22Rv1 (cell line): ENCODE data around the gene ZNF524.

Source experiments
- H3K27ac ChIP-seq: fragments of 450-650 bp; 2 replicates; pipeline ENCODE4 v1.5.1; 2017
- CTCF ChIP-seq: fragments of 450-650 bp; IDR thresholded peaks from 2 replicates; pipeline ENCODE4 v1.5.1; 2017; ENCODE audit warnings: mild to moderate bottlenecking
- ZFX ChIP-seq: fragments of 450-650 bp; IDR thresholded peaks from 2 replicates; pipeline ENCODE4 v1.6.1; 2017; ENCODE audit warnings: antibody characterized with exemption, borderline replicate concordance

ZNF524 gene

GRCh38 chr19:55616395-55616875 lies 16.3 kb downstream of the ZNF524 start:
- no peak for TF ChIP-seq ZFX
- no peak for TF ChIP-seq CTCF
- no peak overlapping the region for H3K27ac ChIP-seq

- H3K27ac ChIP-seq: no peak overlapping the region
- TF ChIP-seq CTCF: no peak
- no peak for TF ChIP-seq ZFX
Observed at GRCh38 chr19:55617426-55617825, 17.3 kb downstream of the ZNF524 start.

- TF ChIP-seq CTCF (no peak), ZFX (no peak)
- H3K27ac ChIP-seq: peak overlapping the region; percentile 33
Observed at GRCh38 chr19:55618426-55618825, 18.3 kb downstream of the ZNF524 start.

GRCh38 chr19:55619286-55619685 lies 19.2 kb downstream of the ZNF524 start:
- TF ChIP-seq ZFX (no peak), CTCF (no peak)
- peak overlapping the region; percentile 33 for H3K27ac ChIP-seq

- no peak for TF ChIP-seq CTCF
- no peak for TF ChIP-seq ZFX
- no peak overlapping the region for H3K27ac ChIP-seq
Observed at GRCh38 chr19:55620410-55621204, 20.5 kb downstream of the ZNF524 start.

GRCh38 chr19:55621205-55621672 lies 21.2 kb downstream of the ZNF524 start:
- TF ChIP-seq CTCF (no peak), ZFX (no peak)
- no peak overlapping the region for H3K27ac ChIP-seq

- no peak for TF ChIP-seq CTCF
- TF ChIP-seq ZFX: no peak
- H3K27ac ChIP-seq: no peak overlapping the region
Observed at GRCh38 chr19:55621673-55622231, 21.7 kb downstream of the ZNF524 start.
